Measurements from ENCODE around the gene CARD19.
"Not testable (repeated sequence)": the region's sequence is repeated elsewhere in the genome, so short reads cannot be mapped to it uniquely, and the experiment has no call there.

CARD19 gene

DNA sequence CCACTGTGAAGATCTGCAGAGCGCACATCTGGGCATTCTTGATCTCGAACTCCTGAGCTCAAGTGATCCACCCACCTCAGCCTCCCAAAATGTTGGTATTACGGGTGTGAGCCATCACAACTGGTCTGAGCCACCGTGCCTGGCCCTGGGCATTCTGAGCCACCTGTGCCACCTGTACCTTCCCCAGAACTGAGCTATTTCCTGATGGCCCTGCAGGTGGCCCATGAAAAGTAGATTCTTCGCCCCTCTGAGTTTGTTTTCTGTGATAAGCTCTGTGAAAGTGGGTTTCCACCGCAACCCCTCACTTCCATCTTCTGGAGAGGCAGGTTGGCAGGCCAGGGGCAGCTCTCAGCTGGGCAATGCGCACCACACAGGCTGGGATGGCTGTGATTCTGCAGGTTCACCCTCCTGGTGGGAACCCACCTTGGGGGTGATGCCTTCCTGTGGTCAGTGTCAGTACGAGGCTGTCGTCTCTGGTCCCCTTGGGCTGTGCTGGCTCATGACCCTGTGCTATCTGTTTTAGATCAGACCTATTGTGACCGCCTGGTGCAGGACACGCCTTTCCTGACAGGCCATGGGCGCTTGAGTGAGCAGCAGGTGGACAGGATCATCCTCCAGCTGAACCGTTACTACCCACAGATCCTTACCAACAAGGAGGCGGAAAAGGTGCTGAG is 11.3 kb downstream of the CARD19 start:
- no peak for DNase-seq (ENCODE audit: low read depth)

DNA sequence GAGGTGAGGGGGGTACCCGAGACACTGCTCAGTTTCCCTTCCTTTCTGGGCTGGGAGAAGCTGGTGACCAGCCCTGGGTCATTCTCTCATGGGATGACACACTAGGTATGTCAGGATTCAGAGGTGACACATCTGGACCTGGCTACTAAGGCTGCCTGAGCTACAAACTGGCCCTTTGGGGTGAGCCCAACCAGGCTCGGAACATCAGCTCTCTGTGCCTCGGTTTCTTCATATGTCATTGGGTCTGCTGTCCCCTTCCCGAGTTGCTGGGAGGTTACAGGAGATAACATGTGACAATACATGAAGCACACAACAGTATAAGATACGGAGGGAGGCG is 11.8 kb downstream of the CARD19 start:
- no peak for DNase-seq (ENCODE audit: low read depth)

DNA sequence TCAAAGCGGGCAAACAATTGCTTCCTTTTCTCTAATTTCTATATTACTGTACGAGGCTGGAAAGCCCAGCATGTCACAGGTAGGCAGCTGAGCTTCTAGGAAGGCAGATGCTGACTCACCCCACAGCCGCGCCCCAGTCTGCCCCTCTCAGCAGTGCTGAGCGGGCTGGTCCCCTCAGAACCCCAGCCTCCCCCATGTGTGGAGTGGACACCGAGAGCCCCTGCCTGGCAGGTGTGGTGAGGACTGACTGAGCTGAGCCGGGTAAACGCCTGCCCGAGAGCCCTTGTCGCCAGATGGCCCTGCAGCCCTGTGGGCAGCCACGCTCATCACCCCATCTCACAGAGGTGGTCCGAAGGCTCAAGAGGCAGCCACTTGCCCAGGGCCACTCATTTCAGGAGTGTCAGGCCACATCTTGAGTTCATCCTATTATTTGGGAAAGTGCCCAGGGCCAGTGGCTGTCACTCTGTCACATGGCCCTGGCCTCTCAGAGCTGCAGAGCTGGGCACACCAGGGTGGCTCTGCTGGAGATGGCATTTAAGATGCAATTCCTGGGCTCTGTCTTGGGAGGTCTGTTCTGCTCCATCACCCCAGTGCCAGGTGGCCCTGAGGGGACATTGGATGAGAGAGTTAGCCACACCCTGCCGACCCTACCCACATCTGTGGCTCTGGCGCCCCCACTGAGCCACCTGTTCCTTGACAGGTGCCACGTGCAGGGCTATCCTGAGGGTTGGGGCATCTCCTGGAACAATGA is 12.4 kb downstream of the CARD19 start:
- no peak for DNase-seq (ENCODE audit: low read depth)

DNA sequence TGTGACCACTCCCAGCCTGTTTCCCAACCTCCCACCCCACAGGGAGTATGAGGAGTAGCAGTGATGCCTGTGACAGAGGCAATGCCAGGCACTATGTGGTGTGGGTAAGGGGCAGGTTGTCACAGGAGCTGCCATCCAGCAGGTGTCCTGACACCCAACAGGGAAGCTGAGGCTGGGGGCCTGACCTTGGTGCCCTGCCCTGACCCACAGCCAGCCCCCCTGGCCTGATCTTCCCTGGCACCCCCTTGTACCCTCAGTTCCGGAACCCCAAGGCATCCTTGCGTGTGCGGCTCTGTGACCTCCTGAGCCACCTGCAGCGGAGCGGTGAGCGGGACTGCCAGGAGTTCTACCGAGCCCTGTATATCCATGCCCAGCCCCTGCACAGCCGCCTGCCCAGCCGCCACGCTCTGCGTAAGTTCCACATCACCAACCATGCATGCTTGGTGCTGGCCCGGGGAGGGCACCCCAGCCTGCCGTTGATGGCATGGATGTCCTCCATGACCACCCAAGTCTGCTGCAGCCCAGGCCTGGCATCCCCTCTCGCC is 14.4 kb downstream of the CARD19 start:
- no peak for DNase-seq (ENCODE audit: low read depth)

GRCh38 chr9:93111001-93111370 is 15.0 kb downstream of the CARD19 start:
- no peak for DNase-seq (ENCODE audit: low read depth)

- DNase-seq (ENCODE audit: low read depth), result peak; percentile 92
These were observed 15.5 kb downstream of the CARD19 start for GRCh38 chr9:93111371-93112115.

GRCh38 chr9:93112116-93112863 is 16.3 kb downstream of the CARD19 start:
- DNase-seq (ENCODE audit: low read depth), result no peak

GRCh38 chr9:93112864-93113389 is 16.9 kb downstream of the CARD19 start:
- no peak for DNase-seq (ENCODE audit: low read depth)

DNA sequence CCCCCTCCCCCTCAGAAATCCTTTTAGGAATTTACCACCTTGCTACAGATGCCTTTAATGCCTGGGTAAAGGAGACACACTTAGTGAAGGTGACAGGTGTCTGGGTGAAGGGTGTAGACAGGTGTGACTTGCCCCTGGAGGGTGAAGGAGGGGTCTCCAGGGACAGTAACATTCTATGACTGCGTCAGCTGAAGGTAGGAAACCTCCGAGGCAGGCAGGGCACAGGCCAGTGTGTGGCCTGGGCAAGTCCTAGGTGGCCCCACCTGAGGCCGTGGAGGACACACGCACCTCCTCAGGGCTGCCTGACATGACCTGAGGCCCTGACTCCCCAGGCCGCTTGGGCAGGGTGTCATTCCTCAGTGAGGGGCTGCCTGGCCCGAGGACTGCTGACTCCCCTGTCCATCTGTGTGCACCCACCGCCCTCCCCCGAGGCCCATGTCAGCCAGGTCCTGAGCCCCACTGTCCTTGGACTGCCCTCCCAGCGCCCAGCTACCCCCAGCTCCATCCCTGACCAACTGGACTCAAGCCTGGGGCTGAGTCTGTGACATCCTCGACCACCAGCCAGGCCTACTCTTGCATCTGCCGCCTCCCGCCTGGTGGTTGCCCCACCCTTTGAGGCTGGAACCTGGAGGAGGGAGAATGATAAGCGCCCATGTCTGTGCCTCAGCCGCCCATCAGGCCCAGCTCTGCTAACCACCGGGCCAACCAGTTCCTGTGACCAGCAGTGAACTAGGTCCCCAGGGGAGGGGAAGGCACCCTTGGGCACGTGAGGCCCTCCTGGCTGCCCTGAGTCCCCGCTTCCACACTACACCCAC is 18.4 kb downstream of the CARD19 start:
- peak; percentile 25 for DNase-seq (ENCODE audit: low read depth)

GRCh38 chr9:93114984-93115335 is 18.9 kb downstream of the CARD19 start:
- DNase-seq (ENCODE audit: low read depth), result no peak

- no peak for DNase-seq (ENCODE audit: low read depth)
These were observed 19.6 kb downstream of the CARD19 start for GRCh38 chr9:93115486-93116071.

DNA sequence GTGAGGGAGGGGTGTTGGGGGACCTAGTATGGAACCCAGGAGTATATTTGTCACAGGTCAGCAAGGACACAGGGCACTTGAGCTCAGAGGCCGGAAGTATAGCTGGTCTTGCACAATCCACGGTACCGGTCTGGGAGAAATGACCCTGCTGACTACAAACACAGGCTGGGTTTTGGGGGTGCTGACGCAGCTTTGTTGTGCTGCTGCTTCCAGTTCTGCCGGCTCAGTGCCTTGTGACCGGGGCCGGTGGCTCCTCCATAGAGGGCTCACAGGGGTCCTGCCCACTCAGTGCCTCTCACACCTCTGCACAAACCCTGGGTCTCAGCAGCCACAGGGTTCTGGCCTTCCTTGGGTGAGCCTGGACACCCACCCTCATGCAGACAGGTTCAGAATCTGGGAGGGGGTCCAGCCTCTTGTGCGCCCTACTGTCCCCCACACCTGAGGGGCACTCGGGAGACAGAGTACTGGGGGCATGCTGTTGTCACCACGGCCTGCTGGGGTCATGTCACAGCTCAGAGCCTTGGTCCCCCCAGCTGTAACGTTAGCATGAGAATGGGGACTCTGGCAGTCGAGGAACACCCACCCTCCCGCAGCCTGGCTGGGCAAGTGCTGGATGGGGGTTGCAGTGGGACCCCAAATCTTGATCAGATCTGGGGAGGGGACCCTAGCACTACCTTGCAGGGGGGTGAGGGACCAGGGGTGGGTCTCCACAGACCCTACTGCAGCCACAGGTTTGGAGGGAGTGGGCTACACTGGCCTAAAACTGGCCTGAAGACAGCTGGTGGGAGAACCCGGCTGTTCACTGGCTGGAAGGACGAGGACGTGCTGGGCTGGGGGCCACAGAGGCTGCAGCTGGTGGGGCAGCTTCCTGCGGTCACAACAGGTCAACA is 20.3 kb downstream of the CARD19 start:
- peak; percentile 92 for DNase-seq (ENCODE audit: low read depth)

- DNase-seq (ENCODE audit: low read depth), result not testable (repeated sequence)
These were observed 21.5 kb downstream of the CARD19 start for GRCh38 chr9:93117521-93117920.

GRCh38 chr9:93117924-93118862 is 22.2 kb downstream of the CARD19 start:
- no peak for DNase-seq (ENCODE audit: low read depth)

DNA sequence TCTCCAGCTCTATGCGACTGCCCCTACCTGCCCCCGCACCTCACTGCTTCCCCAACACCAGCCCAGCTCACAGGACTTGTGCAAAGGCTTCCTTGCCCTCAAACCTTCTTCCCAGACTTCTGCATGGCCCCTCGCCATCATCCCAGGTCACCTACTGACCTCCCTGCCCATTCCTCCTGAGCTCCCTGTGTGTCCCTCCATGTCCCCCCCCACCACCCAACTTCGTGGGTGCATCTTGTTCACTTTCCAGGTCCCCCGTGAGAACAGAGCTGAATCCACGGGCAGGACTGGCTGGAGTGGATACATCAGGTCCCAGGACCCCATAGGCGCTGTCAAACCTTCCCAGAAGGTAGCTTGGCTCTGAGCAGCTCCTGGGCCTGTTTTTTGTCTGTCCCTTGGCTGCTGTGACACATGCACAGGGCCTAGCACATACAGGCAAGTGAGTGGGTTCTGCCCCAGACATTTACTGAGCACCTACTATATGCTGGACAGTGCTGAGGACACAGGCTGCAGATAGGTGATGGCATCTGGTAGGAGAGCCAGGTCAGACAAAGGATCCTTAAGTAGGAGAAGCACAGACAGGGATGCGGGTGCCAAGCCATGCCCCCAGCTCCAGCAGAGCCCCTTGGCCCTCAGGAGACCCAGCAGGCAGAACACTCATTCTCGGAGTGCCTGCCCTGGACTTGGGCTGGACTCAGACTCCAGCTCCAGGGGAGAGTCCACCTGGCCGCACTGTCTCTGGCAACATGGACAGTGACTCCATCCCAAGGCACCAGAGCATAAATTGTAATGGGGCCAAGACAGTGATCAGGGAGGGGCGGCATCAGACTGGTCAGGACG is 23.1 kb downstream of the CARD19 start:
- no peak for DNase-seq (ENCODE audit: low read depth)

GRCh38 chr9:93119703-93119952 is 23.6 kb downstream of the CARD19 start:
- no peak for DNase-seq (ENCODE audit: low read depth)

- peak; percentile 97 for DNase-seq (ENCODE audit: low read depth)
These were observed 24.2 kb downstream of the CARD19 start for GRCh38 chr9:93119953-93120845.

All from amniotic epithelial cell (primary cell).